Measurements from ENCODE around the gene ANKH.

The ANKH gene

DNA sequence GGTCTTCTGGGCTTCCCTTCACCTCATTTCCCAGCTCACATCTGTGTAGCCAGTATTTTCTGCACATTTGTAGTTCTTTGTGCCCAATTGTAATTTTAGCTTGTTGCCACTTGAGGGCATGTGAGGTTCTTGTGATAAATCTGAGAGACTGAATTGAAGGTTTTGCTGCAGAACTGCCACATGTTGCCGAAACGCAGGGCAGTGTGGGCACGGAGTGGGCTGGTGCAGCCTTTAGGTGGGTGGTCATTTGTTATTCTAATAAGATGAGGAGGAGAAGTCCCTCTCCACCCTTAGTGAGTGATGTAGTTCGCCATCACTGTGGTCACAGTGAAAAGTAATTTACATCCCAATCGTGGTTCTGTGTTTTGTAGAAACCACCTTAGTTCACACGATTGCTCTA, 185.8 kb downstream of the ANKH start:
- TF ChIP-seq ZC3H10 (CRISPR knock-in tag; IDR thresholded peaks at IDR 0.05), result no peak
- no peak for TF ChIP-seq ARNTL (CRISPR knock-in tag; IDR thresholded peaks at IDR 0.05; ENCODE audit: borderline replicate concordance, low read depth)
- no peak for TF ChIP-seq PPARA (CRISPR knock-in tag; IDR thresholded peaks at IDR 0.05; ENCODE audit: borderline replicate concordance)
- no peak for TF ChIP-seq PATZ1 (CRISPR knock-in tag; IDR thresholded peaks at IDR 0.05; ENCODE audit: borderline replicate concordance)
- no peak for TF ChIP-seq ESRRG (CRISPR knock-in tag; IDR thresholded peaks at IDR 0.05)
- peak; percentile 91 for ATAC-seq

DNA sequence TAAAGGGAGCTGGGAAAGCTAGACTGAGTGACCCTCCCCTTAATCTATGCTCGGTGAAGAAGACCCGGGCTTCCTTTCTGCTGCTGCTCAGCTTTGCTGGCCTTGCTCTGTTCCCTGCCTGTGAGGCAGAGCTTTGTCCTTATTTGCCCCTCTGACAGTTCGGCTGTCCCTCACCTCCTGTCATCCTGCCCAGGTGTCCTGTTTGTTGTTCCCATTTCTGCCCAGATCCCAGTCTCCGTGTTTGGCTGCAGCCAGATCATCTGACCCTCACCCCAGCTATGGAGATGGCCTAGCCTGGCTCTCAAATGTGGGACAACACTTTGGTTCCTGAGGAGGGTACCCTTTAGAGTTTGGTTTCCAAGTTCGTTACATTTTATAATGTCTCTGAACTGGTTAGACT, 186.8 kb downstream of the ANKH start:
- TF ChIP-seq GLIS3 (CRISPR knock-in tag; IDR thresholded peaks at IDR 0.05) (no peak), ARNTL (CRISPR knock-in tag; IDR thresholded peaks at IDR 0.05; ENCODE audit: borderline replicate concordance, low read depth) (no peak), ZFP3 (CRISPR knock-in tag; IDR thresholded peaks at IDR 0.05) (no peak), ZFP30 (CRISPR knock-in tag; IDR thresholded peaks at IDR 0.05) (no peak), ISL1 (CRISPR knock-in tag; IDR thresholded peaks at IDR 0.05) (no peak), BACH2 (CRISPR knock-in tag; IDR thresholded peaks at IDR 0.05; ENCODE audit: borderline replicate concordance) (no peak), SNAI2 (CRISPR knock-in tag; IDR thresholded peaks at IDR 0.05) (no peak), TCF4 (CRISPR knock-in tag; IDR thresholded peaks at IDR 0.05; ENCODE audit: borderline replicate concordance) (no peak), TOX (CRISPR knock-in tag; IDR thresholded peaks at IDR 0.05; ENCODE audit: borderline replicate concordance) (no peak), PPARA (CRISPR knock-in tag; IDR thresholded peaks at IDR 0.05; ENCODE audit: borderline replicate concordance) (no peak), ZNF8 (CRISPR knock-in tag; IDR thresholded peaks at IDR 0.05) (no peak), ESRRG (CRISPR knock-in tag; IDR thresholded peaks at IDR 0.05) (no peak), ZNF565 (CRISPR knock-in tag; conservative IDR thresholded peaks at IDR 0.05; ENCODE audit: low read depth) (no peak)
- TF ChIP-seq, protein P1, sequence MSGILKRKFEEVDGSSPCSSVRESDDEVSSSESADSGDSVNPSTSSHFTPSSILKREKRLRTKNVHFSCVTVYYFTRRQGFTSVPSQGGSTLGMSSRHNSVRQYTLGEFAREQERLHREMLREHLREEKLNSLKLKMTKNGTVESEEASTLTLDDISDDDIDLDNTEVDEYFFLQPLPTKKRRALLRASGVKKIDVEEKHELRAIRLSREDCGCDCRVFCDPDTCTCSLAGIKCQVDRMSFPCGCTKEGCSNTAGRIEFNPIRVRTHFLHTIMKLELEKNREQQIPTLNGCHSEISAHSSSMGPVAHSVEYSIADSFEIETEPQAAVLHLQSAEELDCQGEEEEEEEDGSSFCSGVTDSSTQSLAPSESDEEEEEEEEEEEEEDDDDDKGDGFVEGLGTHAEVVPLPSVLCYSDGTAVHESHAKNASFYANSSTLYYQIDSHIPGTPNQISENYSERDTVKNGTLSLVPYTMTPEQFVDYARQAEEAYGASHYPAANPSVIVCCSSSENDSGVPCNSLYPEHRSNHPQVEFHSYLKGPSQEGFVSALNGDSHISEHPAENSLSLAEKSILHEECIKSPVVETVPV (CRISPR knock-in tag; IDR thresholded peaks at IDR 0.05), result no peak
- TF ChIP-seq, protein P2, sequence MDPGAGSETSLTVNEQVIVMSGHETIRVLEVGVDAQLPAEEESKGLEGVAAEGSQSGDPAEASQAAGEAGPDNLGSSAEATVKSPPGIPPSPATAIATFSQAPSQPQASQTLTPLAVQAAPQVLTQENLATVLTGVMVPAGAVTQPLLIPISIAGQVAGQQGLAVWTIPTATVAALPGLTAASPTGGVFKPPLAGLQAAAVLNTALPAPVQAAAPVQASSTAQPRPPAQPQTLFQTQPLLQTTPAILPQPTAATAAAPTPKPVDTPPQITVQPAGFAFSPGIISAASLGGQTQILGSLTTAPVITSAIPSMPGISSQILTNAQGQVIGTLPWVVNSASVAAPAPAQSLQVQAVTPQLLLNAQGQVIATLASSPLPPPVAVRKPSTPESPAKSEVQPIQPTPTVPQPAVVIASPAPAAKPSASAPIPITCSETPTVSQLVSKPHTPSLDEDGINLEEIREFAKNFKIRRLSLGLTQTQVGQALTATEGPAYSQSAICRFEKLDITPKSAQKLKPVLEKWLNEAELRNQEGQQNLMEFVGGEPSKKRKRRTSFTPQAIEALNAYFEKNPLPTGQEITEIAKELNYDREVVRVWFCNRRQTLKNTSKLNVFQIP (CRISPR knock-in tag; IDR thresholded peaks at IDR 0.05; ENCODE audit: borderline replicate concordance, low read depth), result no peak
- ATAC-seq, result no peak

DNA sequence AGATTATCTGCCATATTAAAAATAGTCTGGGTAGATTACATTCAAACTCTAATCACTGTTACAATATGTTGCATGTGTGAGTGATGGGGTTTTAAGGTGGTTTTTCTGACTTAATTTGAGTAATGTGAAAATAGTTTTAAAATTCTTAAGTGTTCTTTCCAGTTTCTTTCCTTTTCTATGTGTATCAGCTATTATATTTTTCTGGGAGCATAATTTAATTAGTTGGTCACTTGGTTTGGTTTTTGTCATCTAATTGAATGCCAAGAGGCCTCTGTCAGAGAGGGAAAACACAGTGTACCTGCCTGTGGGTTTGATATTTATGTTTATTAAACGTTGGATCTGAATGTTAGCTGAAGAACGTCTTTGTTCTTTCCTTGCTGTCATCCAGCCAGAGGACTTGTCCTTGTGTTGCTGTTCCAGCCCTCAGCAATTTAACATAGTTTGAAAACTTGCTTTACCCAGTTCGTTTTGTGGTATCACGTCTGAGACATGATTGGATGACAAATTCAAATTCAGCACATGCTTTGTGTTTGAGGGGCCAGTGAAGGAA, 187.6 kb downstream of the ANKH start:
- ATAC-seq, result no peak

More for the DNA sequence above, 187.6 kb downstream of the ANKH start:
- TF ChIP-seq ARNTL (CRISPR knock-in tag; IDR thresholded peaks at IDR 0.05; ENCODE audit: borderline replicate concordance, low read depth) (no peak), BACH2 (CRISPR knock-in tag; IDR thresholded peaks at IDR 0.05; ENCODE audit: borderline replicate concordance) (no peak), SNAI2 (CRISPR knock-in tag; IDR thresholded peaks at IDR 0.05) (no peak), CREB5 (CRISPR knock-in tag; IDR thresholded peaks at IDR 0.05; ENCODE audit: low read depth) (peak; percentile 68; the same call in 1 of the 2 replicates), GLIS3 (CRISPR knock-in tag; IDR thresholded peaks at IDR 0.05) (no peak), PPARA (CRISPR knock-in tag; IDR thresholded peaks at IDR 0.05; ENCODE audit: borderline replicate concordance) (no peak), ZC3H10 (CRISPR knock-in tag; IDR thresholded peaks at IDR 0.05) (peak; percentile 80; the same call in 1 of the 2 replicates), RARB (CRISPR knock-in tag; IDR thresholded peaks at IDR 0.05) (no peak), ZNF8 (CRISPR knock-in tag; IDR thresholded peaks at IDR 0.05) (no peak), ESRRG (CRISPR knock-in tag; IDR thresholded peaks at IDR 0.05) (no peak), CSDC2 (CRISPR knock-in tag; IDR thresholded peaks at IDR 0.05) (no peak), PATZ1 (CRISPR knock-in tag; IDR thresholded peaks at IDR 0.05; ENCODE audit: borderline replicate concordance) (peak; percentile 55; the same call in 1 of the 2 replicates), TCF4 (CRISPR knock-in tag; IDR thresholded peaks at IDR 0.05; ENCODE audit: borderline replicate concordance) (0 out of 2 replicates have a peak, but pooled peaks have one; percentile 15), ZNF70 (CRISPR knock-in tag; IDR thresholded peaks at IDR 0.05) (no peak), ZFP30 (CRISPR knock-in tag; IDR thresholded peaks at IDR 0.05) (no peak), ISL1 (CRISPR knock-in tag; IDR thresholded peaks at IDR 0.05) (peak; percentile 91), TOX (CRISPR knock-in tag; IDR thresholded peaks at IDR 0.05; ENCODE audit: borderline replicate concordance) (no peak), OSR1 (CRISPR knock-in tag; IDR thresholded peaks at IDR 0.05) (no peak), ZFP3 (CRISPR knock-in tag; IDR thresholded peaks at IDR 0.05) (no peak)
- TF ChIP-seq, protein P1 (CRISPR knock-in tag; IDR thresholded peaks at IDR 0.05), result 0 out of 2 replicates have a peak, but pooled peaks have one; percentile 27
- TF ChIP-seq, protein P3, sequence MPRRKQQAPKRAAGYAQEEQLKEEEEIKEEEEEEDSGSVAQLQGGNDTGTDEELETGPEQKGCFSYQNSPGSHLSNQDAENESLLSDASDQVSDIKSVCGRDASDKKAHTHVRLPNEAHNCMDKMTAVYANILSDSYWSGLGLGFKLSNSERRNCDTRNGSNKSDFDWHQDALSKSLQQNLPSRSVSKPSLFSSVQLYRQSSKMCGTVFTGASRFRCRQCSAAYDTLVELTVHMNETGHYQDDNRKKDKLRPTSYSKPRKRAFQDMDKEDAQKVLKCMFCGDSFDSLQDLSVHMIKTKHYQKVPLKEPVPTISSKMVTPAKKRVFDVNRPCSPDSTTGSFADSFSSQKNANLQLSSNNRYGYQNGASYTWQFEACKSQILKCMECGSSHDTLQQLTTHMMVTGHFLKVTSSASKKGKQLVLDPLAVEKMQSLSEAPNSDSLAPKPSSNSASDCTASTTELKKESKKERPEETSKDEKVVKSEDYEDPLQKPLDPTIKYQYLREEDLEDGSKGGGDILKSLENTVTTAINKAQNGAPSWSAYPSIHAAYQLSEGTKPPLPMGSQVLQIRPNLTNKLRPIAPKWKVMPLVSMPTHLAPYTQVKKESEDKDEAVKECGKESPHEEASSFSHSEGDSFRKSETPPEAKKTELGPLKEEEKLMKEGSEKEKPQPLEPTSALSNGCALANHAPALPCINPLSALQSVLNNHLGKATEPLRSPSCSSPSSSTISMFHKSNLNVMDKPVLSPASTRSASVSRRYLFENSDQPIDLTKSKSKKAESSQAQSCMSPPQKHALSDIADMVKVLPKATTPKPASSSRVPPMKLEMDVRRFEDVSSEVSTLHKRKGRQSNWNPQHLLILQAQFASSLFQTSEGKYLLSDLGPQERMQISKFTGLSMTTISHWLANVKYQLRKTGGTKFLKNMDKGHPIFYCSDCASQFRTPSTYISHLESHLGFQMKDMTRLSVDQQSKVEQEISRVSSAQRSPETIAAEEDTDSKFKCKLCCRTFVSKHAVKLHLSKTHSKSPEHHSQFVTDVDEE (CRISPR knock-in tag; IDR thresholded peaks at IDR 0.05), result no peak

Measured in SK-N-SH treated with all-trans-retinoic acid at 6 μM for 48 hours (cell line).